HCT116 (cell line): Measurements from ENCODE around the gene GABPA. TPM values are rescaled to one million over a fixed set of nuclear protein-coding genes. Genes with fewer than 3 reads are reported as not detected.

Experiments used
- ATAC-seq: fragments of 200-7000 bp; cut with Tn5 transposase; 2 replicates; pipeline ENCODE4 v1.9.1; 2020; ENCODE audit warnings: mild to moderate bottlenecking, moderate library complexity
- BruUV-seq: library from RNA; stranded (reverse); fragments of 400-500 nt; replicated peaks from 2 replicates; lab custom pipeline; 2021; lab: Mats Ljungman, UMichigan
- CTCF ChIA-PET: fragments of 300-600 bp; sonication (Branson Sonifier 250); formaldehyde crosslinking; loops from one replicate; lab custom pipeline; 2021; ENCODE audit warnings: antibody characterized with exemption; lab: Charles Lee
- POLR2A ChIA-PET: fragments of 300-600, 350-600 bp; sonication (Branson Sonifier 250); formaldehyde crosslinking; loops from one replicate; lab custom pipeline; 2021; ENCODE audit warnings: antibody characterized with exemption; lab: Charles Lee
- RAD21 ChIA-PET, 2 experiments: fragments of 300-600 bp; sonication (Branson Sonifier 250); formaldehyde crosslinking; loops; one replicate each; lab custom pipeline; 2023; ENCODE audit warnings: low total read pairs in 2 of 2; ENCODE audit not compliant: uncharacterized antibody in 2 of 2, unreplicated experiment in 2 of 2, low non-redundant PET in 1 of 2; lab: Charles Lee
- DNase-seq: peaks from one replicate; pipeline ENCODE4 v3.0.0-alpha.2; 2010; ENCODE audit warnings: low read depth, low spot score
- H2AFZ ChIP-seq: fragments of 200-600 bp; shearing (Covaris generic), sonication (generic); 2 replicates; pipeline ENCODE4 v1.6.1; 2017; ENCODE audit warnings: low read depth, mixed run types, mixed read lengths, antibody characterized with exemption, low read length; ENCODE audit not compliant: poor library complexity, severe bottlenecking
- H3K27ac ChIP-seq: 2 replicates; pipeline ENCODE4 v1.5.1; 2012; ENCODE audit warnings: low read depth, low read length
- H3K27me3 ChIP-seq: fragments of 200-600 bp; sonication (generic); 2 replicates; pipeline ENCODE4 v1.6.1; 2016; ENCODE audit warnings: mixed run types, low read length, mixed read lengths; ENCODE audit not compliant: insufficient read depth
- H3K36me3 ChIP-seq, 2 experiments: fragments of 200-500 bp in 1 of 2; fragments of 200-600 bp in 1 of 2; sonication (Bioruptor generic) in 1 of 2; sonication (generic) in 1 of 2; 2 replicates each; pipeline versions ENCODE4 v1.5.1 to v1.6.1; 2014 to 2016; ENCODE audit warnings: low read length in 2 of 2, inconsistent platforms in 1 of 2, mixed read lengths in 1 of 2, mixed run types in 1 of 2; ENCODE audit not compliant: insufficient read depth in 2 of 2, control insufficient read depth in 1 of 2
- H3K4me1 ChIP-seq, 2 experiments: fragments of 200-600 bp in 1 of 2; sonication (generic) in 1 of 2; 2 replicates each; pipeline versions ENCODE4 v1.5.1 to v1.6.1; 2012 to 2017; ENCODE audit warnings: low read length in 2 of 2, inconsistent platforms in 1 of 2, mild to moderate bottlenecking in 1 of 2, mixed read lengths in 1 of 2, mixed run types in 1 of 2, moderate library complexity in 1 of 2; ENCODE audit not compliant: insufficient read depth in 2 of 2, control insufficient read depth in 1 of 2
- H3K4me2 ChIP-seq: fragments of 200-600 bp; sonication (generic); 2 replicates; pipeline ENCODE4 v1.6.1; 2017; ENCODE audit warnings: mixed run types, low read length, mixed read lengths
- H3K4me3 ChIP-seq, 2 experiments: fragments of 200-600 bp in 1 of 2; sonication (generic) in 1 of 2; replicated peaks in 1 of 2; 2 replicates each; pipeline ENCODE4 v1.5.1; 2011 to 2016; ENCODE audit warnings: low read length in 2 of 2, control low read depth in 1 of 2, low read depth in 1 of 2, mild to moderate bottlenecking in 1 of 2, mixed read lengths in 1 of 2, mixed run types in 1 of 2
- H3K79me2 ChIP-seq: fragments of 200-600 bp; sonication (generic); 2 replicates; pipeline ENCODE4 v1.6.1; 2017; ENCODE audit warnings: mild to moderate bottlenecking, mixed run types, low read length, moderate library complexity, mixed read lengths; ENCODE audit not compliant: insufficient read depth
- H3K9ac ChIP-seq: fragments of 200-600 bp; sonication (generic); 2 replicates; pipeline ENCODE4 v1.6.1; 2016; ENCODE audit warnings: low read length, mixed read lengths
- H3K9me2 ChIP-seq: fragments of 200-600 bp; sonication (generic), shearing (Covaris generic); 2 replicates; pipeline ENCODE4 v1.6.1; 2017; ENCODE audit warnings: mixed run types, mild to moderate bottlenecking, moderate library complexity; ENCODE audit not compliant: insufficient read depth
- H3K9me3 ChIP-seq, 2 experiments: fragments of 200-500 bp in 1 of 2; fragments of 200-600 bp in 1 of 2; sonication (Bioruptor generic) in 1 of 2; sonication (generic) in 1 of 2; 2 replicates each; pipeline ENCODE4 v1.6.1; 2014 to 2017; ENCODE audit warnings: low read length in 2 of 2, mixed read lengths in 2 of 2, inconsistent platforms in 1 of 2, low read depth in 1 of 2, mild to moderate bottlenecking in 1 of 2, mixed run types in 1 of 2, moderate library complexity in 1 of 2; ENCODE audit not compliant: control insufficient read depth in 1 of 2, insufficient read depth in 1 of 2
- H4K20me1 ChIP-seq: fragments of 200-600 bp; sonication (generic), shearing (Covaris generic); 2 replicates; pipeline ENCODE4 v1.6.1; 2017; ENCODE audit warnings: mixed run types, mild to moderate bottlenecking, moderate library complexity; ENCODE audit not compliant: insufficient read depth
- ATF3 ChIP-seq: IDR thresholded peaks from 2 replicates; pipeline ENCODE4 v1.6.1; 2012
- CTCF ChIP-seq, 3 experiments: fragments of 200-600 bp in 1 of 3; sonication (generic) in 1 of 3; IDR thresholded peaks in 2 of 3; conservative IDR thresholded peaks in 1 of 3; 2 replicates each; pipeline ENCODE4 v1.5.1; 2012 to 2017; ENCODE audit warnings: low read depth in 2 of 3, low read length in 2 of 3, antibody characterized with exemption in 1 of 3, borderline replicate concordance in 1 of 3, control low read depth in 1 of 3, mild to moderate bottlenecking in 1 of 3, mixed read lengths in 1 of 3, mixed run types in 1 of 3, moderate library complexity in 1 of 3; ENCODE audit not compliant: insufficient read depth in 1 of 3
- EGR1 ChIP-seq: IDR thresholded peaks from 2 replicates; pipeline ENCODE4 v1.6.1; 2012; ENCODE audit warnings: low read depth
- ELF1 ChIP-seq: IDR thresholded peaks from 2 replicates; pipeline ENCODE4 v1.6.1; 2012; ENCODE audit warnings: low read depth, borderline replicate concordance
- FOSL1 ChIP-seq: IDR thresholded peaks from 2 replicates; pipeline ENCODE4 v1.6.1; 2012; ENCODE audit warnings: low read depth
- JUND ChIP-seq: IDR thresholded peaks from 2 replicates; pipeline ENCODE4 v1.6.1; 2012
- POLR2A ChIP-seq: IDR thresholded peaks from 2 replicates; pipeline ENCODE4 v1.7.0; 2011; ENCODE audit warnings: borderline replicate concordance; ENCODE audit not compliant: insufficient read depth, insufficient read length; ENCODE audit errors: extremely low read depth
- SIN3A ChIP-seq: IDR thresholded peaks from 2 replicates; pipeline ENCODE4 v1.6.1; 2012; ENCODE audit warnings: low read depth
- SP1 ChIP-seq: IDR thresholded peaks from 2 replicates; pipeline ENCODE4 v1.6.1; 2012; ENCODE audit warnings: low read depth
- SRF ChIP-seq: IDR thresholded peaks from 2 replicates; pipeline ENCODE4 v1.6.1; 2012; ENCODE audit warnings: low read depth
- TCF7L2 ChIP-seq: IDR thresholded peaks from 2 replicates; pipeline ENCODE4 v1.7.0; 2011; ENCODE audit warnings: borderline replicate concordance, inconsistent platforms; ENCODE audit not compliant: insufficient read depth, insufficient read length; ENCODE audit errors: extremely low read depth
- ZBTB33 ChIP-seq: IDR thresholded peaks from 2 replicates; pipeline ENCODE4 v1.6.1; 2011; ENCODE audit warnings: mild to moderate bottlenecking, low read length, moderate library complexity; ENCODE audit not compliant: insufficient replicate concordance; ENCODE audit errors: extremely low read depth
- ZFX ChIP-seq: fragments of 450-650 bp; IDR thresholded peaks from 2 replicates; pipeline ENCODE4 v1.6.1; 2017
- ZNF274 ChIP-seq: fragments of 200-500 bp; sonication (Bioruptor generic); IDR thresholded peaks from 2 replicates; pipeline ENCODE4 v1.6.1; 2014; ENCODE audit warnings: mild to moderate bottlenecking, low read depth, low read length, inconsistent platforms
- intact Hi-C: fragments of 100-400 bp; cut with micrococcal nuclease; formaldehyde crosslinking; loops from 2 replicates; pipeline ENCODE4 v1.10.0; 2022
- total RNA-seq: library from RNA; stranded (reverse); gene quantifications from one replicate; pipeline ENCODE4 v1.2.1, GENCODE V29; 2021; ENCODE audit not compliant: unreplicated experiment

The GABPA gene
- total RNA-seq, 1 experiment from 2014 or later = 23.6 TPM

- H3K36me3 ChIP-seq = peaks cover 3 to 6% of the 10 kb centered on the region in 2 experiments; a peak in 3 of 4 replicates
- H3K9ac ChIP-seq = no peak overlapping the region
- no peaks in the 10 kb centered on the region for H3K9me2 ChIP-seq
- H3K4me1 ChIP-seq = no peaks in the 10 kb centered on the region
- no peak for TF ChIP-seq ATF3
- no peak for DNase-seq
- no TSS peak for BruUV-seq
- no peak for ATAC-seq
- ChIA-PET CTCF (no interaction called here), RAD21 (no interaction called here), POLR2A (no interaction called here)
- H3K79me2 ChIP-seq = peaks cover 13% of the 10 kb centered on the region
- intact Hi-C loops = no loop called here
- no peaks in the 10 kb centered on the region for H3K9me3 ChIP-seq
- H4K20me1 ChIP-seq = no peaks in the 10 kb centered on the region
- no peak overlapping the region for H2AFZ ChIP-seq
- H3K4me3 ChIP-seq = no peak overlapping the region
- H3K27ac ChIP-seq = no peak overlapping the region
- H3K27me3 ChIP-seq = no peaks in the 10 kb centered on the region
- no peak overlapping the region for H3K4me2 ChIP-seq
Observed at GRCh38 chr21:25744854-25745253, 10.1 kb downstream of the GABPA start.

- intact Hi-C loops = no loop called here
- H3K27me3 ChIP-seq = no peaks in the 10 kb centered on the region
- H3K4me3 ChIP-seq = no peak overlapping the region
- H3K79me2 ChIP-seq = no peaks in the 10 kb centered on the region
- H3K4me2 ChIP-seq = no peak overlapping the region
- no peak for DNase-seq
- H3K9me2 ChIP-seq = no peaks in the 10 kb centered on the region
- no peaks in the 10 kb centered on the region for H3K4me1 ChIP-seq
- H3K36me3 ChIP-seq = peaks cover 6 to 19% of the 10 kb centered on the region in 2 experiments; a peak in 3 of 4 replicates
- POLR2A ChIA-PET = no interaction called here
- RAD21 ChIA-PET = no interaction called here
- no peaks in the 10 kb centered on the region for H3K9me3 ChIP-seq
- CTCF ChIA-PET = no interaction called here
- no peak for ATAC-seq
- H2AFZ ChIP-seq = no peak overlapping the region
- BruUV-seq = no TSS peak
- H3K9ac ChIP-seq = no peak overlapping the region
- no peak overlapping the region for H3K27ac ChIP-seq
- no peaks in the 10 kb centered on the region for H4K20me1 ChIP-seq
- TF ChIP-seq ZBTB33 (no peak), ATF3 (no peak), SIN3A (no peak), SP1 (no peak), SRF (no peak), ZNF274 (no peak), JUND (no peak), CTCF (IDR thresholded peaks at IDR 0.05 in 2 of 3, conservative IDR thresholded peaks at IDR 0.05 in 1 of 3; ENCODE audit: borderline replicate concordance in 1 of 3, insufficient read depth in 1 of 3, low read depth in 2 of 3, low read length in 2 of 3) (no peak), FOSL1 (no peak), ZFX (no peak), POLR2A (no peak), TCF7L2 (no peak), ELF1 (no peak), EGR1 (no peak)
Observed at GRCh38 chr21:25750085-25750484, 15.3 kb downstream of the GABPA start.
